Thyroid gland (tissue), 4 donors: Measurements from ENCODE around the gene FNDC11.

Source experiments
- POLR2A ChIP-seq, 2 donors: fragments of 450-650 bp; IDR thresholded peaks; one replicate each; pipeline ENCODE4 v1.6.1; 2017; ENCODE audit warnings: antibody characterized with exemption in 2 of 2, mild to moderate bottlenecking in 2 of 2, moderate library complexity in 1 of 2
- TF ChIP-seq, protein P1 (sequence below), 6 experiments: fragments of 200-600 bp in 3 of 6; fragments of 450-650 bp in 3 of 6; sonication (generic) in 3 of 6; IDR thresholded peaks; one replicate each; pipeline ENCODE4 v1.5.1; 2016 to 2019; ENCODE audit warnings: antibody characterized with exemption in 6 of 6, mild to moderate bottlenecking in 2 of 6, inconsistent platforms in 1 of 6, moderate library complexity in 1 of 6

- no peak for TF ChIP-seq POLR2A (IDR thresholded peaks at IDR 0.05)
- TF ChIP-seq, protein P1, sequence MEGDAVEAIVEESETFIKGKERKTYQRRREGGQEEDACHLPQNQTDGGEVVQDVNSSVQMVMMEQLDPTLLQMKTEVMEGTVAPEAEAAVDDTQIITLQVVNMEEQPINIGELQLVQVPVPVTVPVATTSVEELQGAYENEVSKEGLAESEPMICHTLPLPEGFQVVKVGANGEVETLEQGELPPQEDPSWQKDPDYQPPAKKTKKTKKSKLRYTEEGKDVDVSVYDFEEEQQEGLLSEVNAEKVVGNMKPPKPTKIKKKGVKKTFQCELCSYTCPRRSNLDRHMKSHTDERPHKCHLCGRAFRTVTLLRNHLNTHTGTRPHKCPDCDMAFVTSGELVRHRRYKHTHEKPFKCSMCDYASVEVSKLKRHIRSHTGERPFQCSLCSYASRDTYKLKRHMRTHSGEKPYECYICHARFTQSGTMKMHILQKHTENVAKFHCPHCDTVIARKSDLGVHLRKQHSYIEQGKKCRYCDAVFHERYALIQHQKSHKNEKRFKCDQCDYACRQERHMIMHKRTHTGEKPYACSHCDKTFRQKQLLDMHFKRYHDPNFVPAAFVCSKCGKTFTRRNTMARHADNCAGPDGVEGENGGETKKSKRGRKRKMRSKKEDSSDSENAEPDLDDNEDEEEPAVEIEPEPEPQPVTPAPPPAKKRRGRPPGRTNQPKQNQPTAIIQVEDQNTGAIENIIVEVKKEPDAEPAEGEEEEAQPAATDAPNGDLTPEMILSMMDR (IDR thresholded peaks at IDR 0.05) = no peak
These were observed 35.6 kb downstream of the FNDC11 start for GRCh38 chr20:63589261-63590217.
